K562 (cell line): Measurements from ENCODE around the gene KCNK4. TPM values are rescaled to one million over a fixed set of nuclear protein-coding genes. Genes with fewer than 3 reads are reported as not detected.

ENCODE experiments used
- ATAC-seq: fragments of 200-7000 bp; cut with Tn5 transposase; 3 replicates; pipeline ENCODE4 v1.9.1; 2020; ENCODE audit warnings: moderate library complexity
- BruUV-seq: library from RNA; stranded (reverse); fragments of 400-500 nt; replicated peaks from 2 replicates; lab custom pipeline; 2021; lab: Mats Ljungman, UMichigan
- CTCF ChIA-PET: fragments of 300-600 bp; formaldehyde crosslinking; extraction: SDS; loops from one replicate; lab custom pipeline; 2021; ENCODE audit warnings: low intra/inter-chr PET ratio; lab: Yijun Ruan, JAX
- POLR2A ChIA-PET: fragments of 300-600, 350-650 bp; sonication (Branson Sonifier 250); formaldehyde crosslinking; extraction: SDS; loops from one replicate; lab custom pipeline; 2021; ENCODE audit warnings: antibody characterized with exemption, inconsistent platforms; lab: Yijun Ruan, JAX
- DNase-seq, 4 experiments: peaks; one replicate each; pipeline versions ENCODE4 v3.0.0 to v3.0.0-alpha.2; 2011 to 2018; ENCODE audit warnings: low spot score in 3 of 4, mixed read lengths in 3 of 4; ENCODE audit errors: extremely low read depth in 1 of 4
- FAIRE-seq: peaks from 2 replicates; lab custom pipeline; 2011; peaks lifted over from hg19 to GRCh38; lab: Jason Lieb, UNC
- H2AFZ ChIP-seq: 2 replicates; pipeline ENCODE4 v1.6.0; 2011; ENCODE audit warnings: low read depth, low read length, control low read depth, inconsistent platforms
- H3K27ac ChIP-seq: fragments of 200-600 bp; 3 replicates; pipeline ENCODE4 v1.8.0; 2011; ENCODE audit warnings: low read depth, mild to moderate bottlenecking, control low read depth, inconsistent platforms, low read length, moderate library complexity, mixed read lengths; ENCODE audit errors: extremely low read depth
- H3K27me3 ChIP-seq, 2 experiments: fragments of 300-600 bp in 1 of 2; 2 replicates in 1 of 2; 3 replicates in 1 of 2; pipeline versions ENCODE4 v1.6.0 to v1.8.0; 2011; ENCODE audit warnings: inconsistent platforms in 2 of 2, low read length in 2 of 2, mild to moderate bottlenecking in 1 of 2, mixed read lengths in 1 of 2, moderate library complexity in 1 of 2; ENCODE audit not compliant: control insufficient read depth in 2 of 2, insufficient read depth in 2 of 2
- H3K36me3 ChIP-seq: fragments of 300-600 bp; 3 replicates; pipeline ENCODE4 v1.8.0; 2011; ENCODE audit warnings: mild to moderate bottlenecking, low read length, inconsistent platforms; ENCODE audit not compliant: control insufficient read depth, insufficient read depth
- H3K4me1 ChIP-seq, 2 experiments: fragments of 200-600 bp in 1 of 2; replicated peaks in 1 of 2; 2 replicates in 1 of 2; 3 replicates in 1 of 2; pipeline versions ENCODE4 v1.5.1 to v1.8.0; 2011; ENCODE audit warnings: inconsistent platforms in 2 of 2, low read length in 2 of 2, mild to moderate bottlenecking in 1 of 2, mixed read lengths in 1 of 2, moderate library complexity in 1 of 2; ENCODE audit not compliant: control insufficient read depth in 2 of 2, insufficient read depth in 2 of 2
- H3K4me2 ChIP-seq: 2 replicates; pipeline ENCODE4 v1.6.1; 2011; ENCODE audit warnings: low read length, control low read depth, inconsistent platforms, mixed read lengths; ENCODE audit not compliant: insufficient read depth
- H3K4me3 ChIP-seq: fragments of 200-600 bp; sonication (generic), shearing (Covaris generic); 2 replicates; pipeline ENCODE4 v1.5.1; 2016; ENCODE audit warnings: control low read depth, inconsistent platforms
- H3K79me2 ChIP-seq: fragments of 200-600 bp; 3 replicates; pipeline ENCODE4 v1.8.0; 2011; ENCODE audit warnings: low read length, inconsistent platforms; ENCODE audit not compliant: control insufficient read depth, insufficient read depth
- H3K9ac ChIP-seq, 2 experiments: 2 replicates each; pipeline versions ENCODE4 v1.6.0 to v1.6.1; 2011; ENCODE audit warnings: low read depth in 2 of 2, low read length in 2 of 2, control low read depth in 1 of 2, inconsistent platforms in 1 of 2, mild to moderate bottlenecking in 1 of 2, mixed read lengths in 1 of 2; ENCODE audit not compliant: insufficient read depth in 1 of 2
- H3K9me1 ChIP-seq: one replicate; pipeline ENCODE4 v1.6.0; 2011; ENCODE audit warnings: inconsistent platforms, mild to moderate bottlenecking, low read length, moderate library complexity; ENCODE audit not compliant: control insufficient read depth, insufficient read depth
- H3K9me3 ChIP-seq: replicated peaks from 2 replicates; pipeline ENCODE4 v1.5.1; 2011; ENCODE audit warnings: low read depth, low read length, inconsistent platforms; ENCODE audit not compliant: control insufficient read depth, insufficient read depth
- H4K20me1 ChIP-seq: replicated peaks from 2 replicates; pipeline ENCODE4 v1.6.1; 2011; ENCODE audit warnings: low read length, inconsistent platforms, mixed read lengths; ENCODE audit not compliant: control insufficient read depth, insufficient read depth
- ATF7 ChIP-seq: fragments of 450-650 bp; IDR thresholded peaks from 2 replicates; pipeline ENCODE4 v1.7.1; 2014; ENCODE audit warnings: mild to moderate bottlenecking, moderate library complexity
- BCOR ChIP-seq: fragments of 450-650 bp; IDR thresholded peaks from 2 replicates; pipeline ENCODE4 v1.6.1; 2016
- CAMTA2 ChIP-seq: fragments of 250-450 bp; sonication (Bioruptor Pico); conservative IDR thresholded peaks from 2 replicates; pipeline ENCODE4 v1.5.1; 2022
- EHMT2 ChIP-seq: fragments of 450-650 bp; IDR thresholded peaks from 2 replicates; pipeline ENCODE4 v1.6.1; 2018; ENCODE audit warnings: antibody characterized with exemption
- FOSL1 ChIP-seq: fragments of 200-800 bp; sonication (Bioruptor generic); conservative IDR thresholded peaks from 2 replicates; pipeline ENCODE4 v1.6.1; 2016; ENCODE audit warnings: missing genetic modification characterization, missing compliant biosample characterization
- FUS ChIP-seq: fragments of 200-400 bp; formaldehyde crosslinking; optimal IDR thresholded peaks from 2 replicates; pipeline ENCODE3; 2017; ENCODE audit warnings: low read depth, low read length
- KDM2B ChIP-seq: fragments of 250-450 bp; sonication (Bioruptor Pico); IDR thresholded peaks from 2 replicates; pipeline ENCODE4 v1.8.0; 2021; ENCODE audit warnings: mild to moderate bottlenecking, moderate library complexity
- MAZ ChIP-seq, 2 experiments: fragments of 450-650 bp in 1 of 2; sonication (generic) in 1 of 2; formaldehyde crosslinking; IDR thresholded peaks in 1 of 2; conservative IDR thresholded peaks in 1 of 2; 2 replicates each; pipeline versions ENCODE4 v1.4.0 to v1.5.0; 2020; ENCODE audit warnings: mild to moderate bottlenecking in 1 of 2, missing genetic modification reagents in 1 of 2
- MECOM ChIP-seq: fragments of 250-450 bp; sonication (Bioruptor Pico); IDR thresholded peaks from 2 replicates; pipeline ENCODE4 v1.8.0; 2022; ENCODE audit warnings: inconsistent platforms
- POLR2AphosphoS2 ChIP-seq: IDR thresholded peaks from 2 replicates; pipeline ENCODE4 v1.6.1; 2012; ENCODE audit warnings: low read length, improper control_type of control experiment
- PRPF4 ChIP-seq: fragments of 200-400 bp; formaldehyde crosslinking; IDR thresholded peaks from one replicate; pipeline ENCODE4 v1.6.1; 2017; ENCODE audit warnings: low read length, low read depth, mild to moderate bottlenecking; ENCODE audit not compliant: insufficient read depth, poor library complexity, severe bottlenecking
- RFX5 ChIP-seq: IDR thresholded peaks from 2 replicates; pipeline ENCODE4 v1.6.1; 2011; ENCODE audit warnings: low read depth, mild to moderate bottlenecking, improper control_type of control experiment, low read length
- XRCC3 ChIP-seq: fragments of 450-650 bp; IDR thresholded peaks from 2 replicates; pipeline ENCODE4 v1.6.1; 2017; ENCODE audit warnings: mild to moderate bottlenecking, moderate library complexity
- ZNF174 ChIP-seq: fragments of 250-450 bp; sonication (Bioruptor Pico); IDR thresholded peaks from 2 replicates; pipeline ENCODE4 v1.4.0; 2020; ENCODE audit warnings: mild to moderate bottlenecking
- ZNF282 ChIP-seq: sonication (generic); formaldehyde crosslinking; IDR thresholded peaks from 2 replicates; pipeline ENCODE4 v1.8.1; 2023; ENCODE audit warnings: missing genetic modification reagents
- ZNF695 ChIP-seq: fragments of 450-650 bp; formaldehyde crosslinking; IDR thresholded peaks from 2 replicates; pipeline ENCODE4 v1.4.0; 2020; ENCODE audit warnings: mild to moderate bottlenecking, moderate library complexity
- WGBS: fragments of 100-300 bp; shearing (Covaris generic); methylation state at CpG from one replicate; pipeline ENCODE4 v1.1.6; 2016; ENCODE audit warnings: low coverage, mixed read lengths; ENCODE audit not compliant: insufficient coverage; ENCODE audit errors: missing lambda C conversion rate; 5-methylcytosine and 5-hydroxymethylcytosine counted together
- in situ Hi-C: fragments of 300-500 bp; cut with MboI; formaldehyde crosslinking; loops from 4 replicates; pipeline ENCODE4 v1.15.0; 2018; ENCODE audit warnings: inconsistent platforms, mixed read lengths
- intact Hi-C: fragments of 100-400 bp; cut with micrococcal nuclease; formaldehyde crosslinking; loops from 2 replicates; pipeline ENCODE4 v1.14.2; 2022
- polyA plus RNA-seq, 8 experiments: library from polyadenylated mRNA; depleted of rRNA in 4 of 8; stranded (reverse) in 5 of 8; unstranded in 3 of 8; fragments of >200 nt; fragmentation: Nextera tagmentation in 2 of 8; fragmentation: Illumina TruSeq in 1 of 8; extraction: Ambion mirVana in 2 of 8; extraction: Trizol in 1 of 8; gene quantifications; 2 replicates each; pipeline versions ENCODE4 v1.2.1 to v1.2.3, GENCODE V29; 2011 to 2014; ENCODE audit warnings: inconsistent platforms in 1 of 8, missing spikeins in 1 of 8
- total RNA-seq, 7 experiments: library from RNA; depleted of rRNA in 6 of 7; stranded (reverse); fragments of >200 nt in 6 of 7; fragmentation: Illumina TruSeq in 2 of 7; extraction: Trizol in 2 of 7; gene quantifications; 2 replicates each; pipeline versions ENCODE4 v1.2.1 to v1.2.3, GENCODE V29; 2011 to 2021; ENCODE audit warnings: low replicate concordance in 1 of 7
- TF ChIP-seq, protein P1 (sequence below): sonication (generic); IDR thresholded peaks from 2 replicates; pipeline ENCODE4 v1.6.1; 2016
- TF ChIP-seq, protein P2 (sequence below): fragments of 450-650 bp; formaldehyde crosslinking; IDR thresholded peaks from 2 replicates; pipeline ENCODE4 v1.4.0; 2020; ENCODE audit warnings: mild to moderate bottlenecking
- TF ChIP-seq, protein P3 (sequence below): fragments of 250-450 bp; sonication (Bioruptor Pico); IDR thresholded peaks from 2 replicates; pipeline ENCODE4 v1.8.0; 2021; ENCODE audit warnings: borderline replicate concordance, mild to moderate bottlenecking, moderate library complexity; ENCODE audit not compliant: poor library complexity, severe bottlenecking

Gene KCNK4
- total and polyA plus RNA-seq, 9 of the 15 experiments (the other 6 are each of a cell fraction or from before 2014, with no cell fraction given) = not detected

DNA sequence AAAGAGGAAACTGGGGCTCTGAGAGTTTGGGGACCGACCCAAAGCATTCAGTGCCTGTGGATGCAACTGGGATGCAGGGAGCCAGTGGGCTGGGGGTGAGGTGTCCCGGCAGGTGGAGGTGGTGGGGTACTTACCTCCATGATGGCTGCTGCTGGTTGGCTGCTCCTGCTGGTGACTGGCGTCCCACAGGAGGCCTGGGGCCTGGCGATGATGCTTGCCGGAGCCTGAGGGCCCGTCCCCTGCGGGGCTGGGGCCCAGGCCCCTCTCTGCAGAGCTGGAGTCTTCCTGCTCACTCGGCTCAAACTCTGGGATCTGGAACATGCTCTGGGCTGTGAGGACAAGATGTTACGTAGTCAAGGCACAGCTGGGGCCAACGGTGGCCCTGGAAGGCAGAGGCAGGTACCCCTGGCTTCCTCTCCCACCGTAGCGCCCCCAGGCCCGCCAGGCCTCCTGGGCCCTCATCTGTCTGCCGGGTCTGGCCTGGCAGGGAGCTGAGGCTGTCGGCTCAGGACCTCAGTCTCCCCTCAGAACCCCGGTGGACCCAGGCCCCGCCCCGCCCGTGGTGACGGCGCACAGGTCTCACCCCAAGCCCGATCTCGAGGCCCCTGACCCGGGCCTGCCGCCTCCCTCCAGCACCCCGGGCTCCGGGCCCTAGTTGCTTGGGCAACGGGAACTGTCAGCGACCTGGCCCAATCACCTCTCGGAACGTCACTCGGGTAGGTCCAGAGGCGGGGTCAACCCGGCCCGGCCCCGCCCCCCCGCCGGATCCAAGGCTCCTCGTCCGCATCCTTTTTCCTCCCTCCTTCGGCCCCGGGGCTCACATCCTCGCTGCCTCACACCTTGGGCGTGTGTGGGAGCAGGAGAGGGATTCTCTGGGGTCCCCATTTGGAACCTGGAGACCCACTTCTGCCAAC lies 6.8 kb upstream of the KCNK4 start, which contains the start of gene BAD:
Gene BAD, minus strand, starts transcription at position 618 of the 914 bp plus-strand sequence. Its CDS starts 297 bp downstream, at position 321.
- WGBS = 21% methylated on average over 17 of the region's 44 CpGs
- peak within 1 kb of the TSS; percentile 93 for H2AFZ ChIP-seq
- H3K36me3 ChIP-seq = peaks cover 4% of the 10 kb centered on the region; the same call in 1 of the 3 replicates
- ChIA-PET POLR2A (interaction anchor here (0.5 to 5.1 kb wide), 10 partner anchors 10 to 188 kb away, joined by 3 to 54 read pairs (median 4); partner anchors contain the start of genes ESRRA, FERMT3 and STIP1), CTCF (interaction anchor here (0.8 kb wide), 1 partner anchor 13 kb away, joined by 3 read pairs; no protein-coding TSS in a partner anchor)
- peak within 1 kb of the TSS; percentile 80 for H3K4me2 ChIP-seq
- in situ Hi-C loops (no loop called here), intact Hi-C loops (no loop called here)
- peak; percentile 98 for FAIRE-seq
- no peaks in the 10 kb centered on the region for H3K9me1 ChIP-seq
- H3K9ac ChIP-seq = peak within 1 kb of the TSS; percentile 69 to 95
- H3K79me2 ChIP-seq = peaks cover 12% of the 10 kb centered on the region; the same call in 1 of the 3 replicates
- peak; percentile 97 to 99 (median 98) for DNase-seq
- peak within 1 kb of the TSS; percentile 79 for H3K27ac ChIP-seq
- peak within 1 kb of the TSS; percentile 91 for H3K4me3 ChIP-seq
- no peaks in the 10 kb centered on the region for H3K9me3 ChIP-seq
- H3K4me1 ChIP-seq = peaks cover 7 to 43% of the 10 kb centered on the region in 2 experiments; a peak in 4 of 5 replicates
- no peaks in the 10 kb centered on the region for H4K20me1 ChIP-seq
- ATAC-seq = peak; percentile 96
- H3K27me3 ChIP-seq = no peaks in the 10 kb centered on the region
- TSS peak; percentile 69 for BruUV-seq
- TF ChIP-seq FUS = no peak
- TF ChIP-seq PRPF4 = no peak
- peak; percentile 51 to 58; a peak in 3 of 4 replicates for TF ChIP-seq MAZ (CRISPR knock-in tag; conservative IDR thresholded peaks at IDR 0.05 in 1 of 2, IDR thresholded peaks at IDR 0.05 in 1 of 2)
- TF ChIP-seq BCOR = no peak
- TF ChIP-seq MECOM = no peak
- TF ChIP-seq ZNF695 (CRISPR knock-in tag) = no peak
- no peak for TF ChIP-seq CAMTA2
- TF ChIP-seq, protein P1, sequence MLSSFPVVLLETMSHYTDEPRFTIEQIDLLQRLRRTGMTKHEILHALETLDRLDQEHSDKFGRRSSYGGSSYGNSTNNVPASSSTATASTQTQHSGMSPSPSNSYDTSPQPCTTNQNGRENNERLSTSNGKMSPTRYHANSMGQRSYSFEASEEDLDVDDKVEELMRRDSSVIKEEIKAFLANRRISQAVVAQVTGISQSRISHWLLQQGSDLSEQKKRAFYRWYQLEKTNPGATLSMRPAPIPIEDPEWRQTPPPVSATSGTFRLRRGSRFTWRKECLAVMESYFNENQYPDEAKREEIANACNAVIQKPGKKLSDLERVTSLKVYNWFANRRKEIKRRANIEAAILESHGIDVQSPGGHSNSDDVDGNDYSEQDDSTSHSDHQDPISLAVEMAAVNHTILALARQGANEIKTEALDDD = no peak
- no peak for TF ChIP-seq ZNF174
- no peak for TF ChIP-seq ZNF282 (CRISPR knock-in tag)
- TF ChIP-seq ATF7 = 0 out of 2 replicates have a peak, but pooled peaks have one; percentile 31
- TF ChIP-seq KDM2B (CRISPR knock-in tag) = no peak
- TF ChIP-seq FOSL1 (tag) = no peak
- TF ChIP-seq, protein P2, sequence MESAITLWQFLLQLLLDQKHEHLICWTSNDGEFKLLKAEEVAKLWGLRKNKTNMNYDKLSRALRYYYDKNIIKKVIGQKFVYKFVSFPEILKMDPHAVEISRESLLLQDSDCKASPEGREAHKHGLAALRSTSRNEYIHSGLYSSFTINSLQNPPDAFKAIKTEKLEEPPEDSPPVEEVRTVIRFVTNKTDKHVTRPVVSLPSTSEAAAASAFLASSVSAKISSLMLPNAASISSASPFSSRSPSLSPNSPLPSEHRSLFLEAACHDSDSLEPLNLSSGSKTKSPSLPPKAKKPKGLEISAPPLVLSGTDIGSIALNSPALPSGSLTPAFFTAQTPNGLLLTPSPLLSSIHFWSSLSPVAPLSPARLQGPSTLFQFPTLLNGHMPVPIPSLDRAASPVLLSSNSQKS (CRISPR knock-in tag) = no peak
- no peak for TF ChIP-seq XRCC3
- 0 out of 2 replicates have a peak, but pooled peaks have one; percentile 5 for TF ChIP-seq POLR2AphosphoS2
- no peak for TF ChIP-seq RFX5
- no peak for TF ChIP-seq EHMT2
- TF ChIP-seq, protein P3, sequence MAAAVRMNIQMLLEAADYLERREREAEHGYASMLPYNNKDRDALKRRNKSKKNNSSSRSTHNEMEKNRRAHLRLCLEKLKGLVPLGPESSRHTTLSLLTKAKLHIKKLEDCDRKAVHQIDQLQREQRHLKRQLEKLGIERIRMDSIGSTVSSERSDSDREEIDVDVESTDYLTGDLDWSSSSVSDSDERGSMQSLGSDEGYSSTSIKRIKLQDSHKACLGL (CRISPR knock-in tag) = no peak
